Ascending aorta (tissue), 2 donors: ENCODE data around the gene MAEA. TPM values are rescaled to one million over a fixed set of nuclear protein-coding genes. Genes with fewer than 3 reads are reported as not detected.

Experiments
- DNase-seq, 2 donors: peaks; one replicate each; pipeline ENCODE4 v3.0.0-alpha.2; 2019; ENCODE audit warnings: low spot score in 2 of 2
- H3K27ac ChIP-seq, 2 donors: fragments of 200-600 bp; sonication (generic); one replicate each; pipeline ENCODE4 v1.5.1; 2016 to 2017; ENCODE audit warnings: mild to moderate bottlenecking in 1 of 2
- H3K27me3 ChIP-seq: fragments of 200-600 bp; sonication (generic); one replicate; pipeline ENCODE4 v1.5.1; 2017
- H3K36me3 ChIP-seq, 2 donors: fragments of 200-600 bp; sonication (generic); one replicate each; pipeline ENCODE4 v1.5.1; 2016
- H3K4me1 ChIP-seq, 2 donors: fragments of 200-600 bp; sonication (generic); one replicate each; pipeline ENCODE4 v1.5.1; 2016 to 2017; ENCODE audit warnings: mild to moderate bottlenecking in 1 of 2
- H3K4me3 ChIP-seq, 2 donors: fragments of 200-600 bp; sonication (generic); one replicate each; pipeline ENCODE4 v1.5.1; 2016 to 2017; ENCODE audit warnings: mild to moderate bottlenecking in 1 of 2
- H3K9me3 ChIP-seq, 2 donors: fragments of 200-600 bp; sonication (generic); one replicate each; pipeline ENCODE4 v1.5.1; 2016
- intact Hi-C: fragments of 100-400 bp; cut with DNase I; formaldehyde crosslinking; loops from one replicate; pipeline ENCODE4 v1.15.1; 2023
- total RNA-seq: library from RNA; depleted of rRNA; stranded (reverse); fragments of >200 nt; gene quantifications from one replicate; pipeline ENCODE4 v1.1.0, GENCODE V29; 2016
- TF ChIP-seq, protein P1 (sequence below), 3 experiments: fragments of 200-600 bp in 2 of 3; fragments of 450-650 bp in 1 of 3; sonication (generic) in 2 of 3; IDR thresholded peaks; one replicate each; pipeline ENCODE4 v1.5.1; 2016 to 2019; ENCODE audit warnings: antibody characterized with exemption in 3 of 3, mild to moderate bottlenecking in 1 of 3, moderate library complexity in 1 of 3

MAEA gene
- total RNA-seq, 1 donor from 2014 or later, result 56.3 TPM

DNA sequence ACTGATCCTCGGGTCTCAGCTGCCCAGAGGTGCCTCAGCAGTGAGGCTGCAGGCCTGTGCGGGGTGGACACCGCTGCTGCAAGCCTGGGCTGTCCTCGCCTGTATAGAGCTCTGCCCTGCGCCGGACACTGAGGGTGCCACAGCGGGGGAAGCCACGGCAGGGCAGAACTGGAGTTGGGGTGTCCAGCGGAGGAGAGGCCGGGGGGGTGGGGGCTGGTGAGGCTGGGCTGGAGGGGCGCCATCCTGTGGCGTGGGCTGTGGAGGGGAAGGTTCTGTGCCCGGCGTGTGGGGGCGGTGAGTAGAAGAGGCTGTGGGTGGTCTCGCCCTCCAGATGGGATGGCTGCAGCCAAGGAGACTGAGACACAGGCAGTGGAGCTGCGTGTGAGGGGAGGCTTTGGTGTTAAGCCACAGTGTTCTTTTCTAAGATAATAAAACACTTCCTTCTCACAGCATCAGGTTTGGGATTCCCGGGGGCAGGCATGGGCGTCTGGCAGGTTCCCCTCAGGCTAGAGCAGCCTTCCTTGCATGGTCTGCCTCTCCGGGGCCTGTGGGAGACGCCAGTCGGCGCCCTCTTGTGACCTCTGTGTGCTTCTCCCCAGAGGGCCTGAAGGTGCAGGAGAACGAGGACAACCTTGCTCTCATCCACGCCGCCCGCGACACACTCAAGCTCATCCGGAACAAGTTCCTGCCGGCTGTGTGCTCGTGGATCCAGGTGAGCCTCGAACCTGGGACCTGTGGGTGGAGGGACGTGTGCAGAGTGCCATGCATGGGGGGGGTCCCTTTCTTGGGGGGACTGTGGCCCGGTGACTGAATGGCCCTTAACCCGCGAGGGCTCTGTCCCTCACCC lies 64.7 kb downstream of the MAEA start:
- intact Hi-C loops, result loop anchor here (5.0 kb wide), 1 partner anchor 187 kb away; no protein-coding TSS in a partner anchor
- H3K9me3 ChIP-seq, result no peaks in the 10 kb centered on the region
- TF ChIP-seq, protein P1, sequence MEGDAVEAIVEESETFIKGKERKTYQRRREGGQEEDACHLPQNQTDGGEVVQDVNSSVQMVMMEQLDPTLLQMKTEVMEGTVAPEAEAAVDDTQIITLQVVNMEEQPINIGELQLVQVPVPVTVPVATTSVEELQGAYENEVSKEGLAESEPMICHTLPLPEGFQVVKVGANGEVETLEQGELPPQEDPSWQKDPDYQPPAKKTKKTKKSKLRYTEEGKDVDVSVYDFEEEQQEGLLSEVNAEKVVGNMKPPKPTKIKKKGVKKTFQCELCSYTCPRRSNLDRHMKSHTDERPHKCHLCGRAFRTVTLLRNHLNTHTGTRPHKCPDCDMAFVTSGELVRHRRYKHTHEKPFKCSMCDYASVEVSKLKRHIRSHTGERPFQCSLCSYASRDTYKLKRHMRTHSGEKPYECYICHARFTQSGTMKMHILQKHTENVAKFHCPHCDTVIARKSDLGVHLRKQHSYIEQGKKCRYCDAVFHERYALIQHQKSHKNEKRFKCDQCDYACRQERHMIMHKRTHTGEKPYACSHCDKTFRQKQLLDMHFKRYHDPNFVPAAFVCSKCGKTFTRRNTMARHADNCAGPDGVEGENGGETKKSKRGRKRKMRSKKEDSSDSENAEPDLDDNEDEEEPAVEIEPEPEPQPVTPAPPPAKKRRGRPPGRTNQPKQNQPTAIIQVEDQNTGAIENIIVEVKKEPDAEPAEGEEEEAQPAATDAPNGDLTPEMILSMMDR (IDR thresholded peaks at IDR 0.05), result no peak
- H3K27me3 ChIP-seq, result no peaks in the 10 kb centered on the region
- H3K36me3 ChIP-seq, result peaks cover 17 to 40% of the 10 kb centered on the region in 2 donors
- DNase-seq, result no peak
- no peak overlapping the region for H3K27ac ChIP-seq
- no peak overlapping the region for H3K4me3 ChIP-seq
- peaks cover 0 to 5% of the 10 kb centered on the region in 2 donors for H3K4me1 ChIP-seq

DNA sequence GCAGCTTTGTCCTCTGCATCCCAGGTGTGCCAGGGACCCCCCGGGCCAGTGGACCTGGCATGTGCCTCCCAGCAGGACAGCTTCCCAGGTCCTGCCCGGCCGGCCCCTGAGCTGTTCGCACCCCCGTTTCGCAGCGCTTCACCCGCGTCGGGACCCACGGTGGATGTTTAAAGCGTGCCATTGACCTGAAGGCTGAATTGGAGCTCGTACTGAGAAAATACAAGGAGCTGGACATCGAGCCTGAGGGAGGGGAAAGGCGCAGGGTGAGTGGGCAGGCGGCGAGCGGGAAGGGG lies 65.2 kb downstream of the MAEA start:
- Histone ChIP-seq H3K4me1 (peaks cover 0 to 5% of the 10 kb centered on the region in 2 donors), H3K36me3 (peaks cover 14 to 40% of the 10 kb centered on the region in 2 donors), H3K9me3 (no peaks in the 10 kb centered on the region), H3K27ac (no peak overlapping the region), H3K27me3 (no peaks in the 10 kb centered on the region), H3K4me3 (no peak overlapping the region)
- intact Hi-C loops, result loop anchor here (5.0 kb wide), 1 partner anchor 188 kb away; no protein-coding TSS in a partner anchor
- TF ChIP-seq, protein P1 (IDR thresholded peaks at IDR 0.05), result no peak
- no peak for DNase-seq

DNA sequence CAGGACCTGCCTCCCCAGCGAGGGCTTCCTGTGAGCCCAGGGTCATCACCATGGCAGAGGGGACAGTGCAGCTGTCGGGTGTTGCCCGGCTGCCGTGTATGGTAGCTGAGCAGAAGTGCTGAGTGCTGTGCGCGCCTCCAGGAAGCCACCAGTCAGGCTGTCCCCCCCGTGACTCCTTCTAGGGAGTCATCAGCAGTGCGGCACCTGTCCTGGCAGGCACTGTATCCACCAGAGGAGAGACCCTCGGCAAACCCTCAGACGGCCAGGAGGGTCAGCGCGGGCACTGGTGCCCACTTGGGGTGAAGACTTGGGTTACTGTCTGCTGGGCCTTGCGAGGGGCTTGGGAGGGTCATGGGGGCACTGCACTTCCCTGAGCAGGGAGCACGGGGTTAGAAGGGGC lies 65.7 kb downstream of the MAEA start:
- no peak for DNase-seq
- Histone ChIP-seq H3K27me3 (no peaks in the 10 kb centered on the region), H3K27ac (no peak overlapping the region), H3K9me3 (no peaks in the 10 kb centered on the region), H3K4me3 (no peak overlapping the region), H3K36me3 (peaks cover 14 to 40% of the 10 kb centered on the region in 2 donors), H3K4me1 (peaks cover 0 to 5% of the 10 kb centered on the region in 2 donors)
- intact Hi-C loops, result no loop called here
- TF ChIP-seq, protein P1 (IDR thresholded peaks at IDR 0.05), result no peak

DNA sequence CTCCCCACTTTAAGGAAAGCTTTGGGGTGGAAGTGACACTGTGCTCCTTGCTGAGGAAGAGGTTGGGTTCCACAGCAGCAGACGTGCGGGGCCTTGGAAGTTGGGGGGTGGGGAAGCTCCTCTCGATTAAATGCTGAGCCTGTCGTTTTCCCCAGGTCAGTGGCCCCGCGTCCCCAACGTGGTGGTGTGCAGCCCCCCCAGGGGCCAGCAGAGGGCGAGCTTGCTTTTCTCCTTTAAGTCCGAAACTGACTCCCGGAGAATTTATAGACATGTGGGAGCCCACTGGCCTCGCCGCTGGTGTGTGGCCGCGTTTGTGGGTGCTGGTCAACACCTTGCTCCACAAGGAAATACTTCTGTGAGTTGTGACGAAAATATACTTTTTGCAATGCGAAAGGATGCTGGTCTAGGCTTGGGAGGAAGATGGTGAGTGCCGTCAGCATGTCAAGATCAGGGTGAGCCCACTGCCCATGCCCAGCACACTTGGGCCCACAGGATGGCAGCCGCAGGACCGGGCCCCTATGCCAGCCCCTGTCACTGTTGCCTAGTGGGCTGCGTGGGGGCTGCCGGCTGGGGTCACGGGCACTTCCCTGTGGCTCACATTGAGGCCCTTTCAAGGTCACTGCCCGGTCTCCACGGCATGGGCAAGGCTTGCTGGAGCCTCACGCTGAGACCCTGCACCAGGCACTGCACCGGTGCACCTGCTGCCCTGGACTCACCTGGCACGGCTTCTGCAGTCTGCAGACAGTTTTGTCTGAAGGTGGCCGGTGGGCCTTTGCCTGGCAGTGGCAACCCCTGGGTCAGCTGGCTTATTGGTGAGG lies 66.7 kb downstream of the MAEA start:
- H3K4me3 ChIP-seq, result no peak overlapping the region
- TF ChIP-seq, protein P1 (IDR thresholded peaks at IDR 0.05), result peak; percentile 52 to 81 (median 79)
- H3K27ac ChIP-seq, result no peak overlapping the region
- H3K4me1 ChIP-seq, result peaks cover 0 to 5% of the 10 kb centered on the region in 2 donors
- H3K27me3 ChIP-seq, result no peaks in the 10 kb centered on the region
- H3K36me3 ChIP-seq, result peaks cover 14 to 40% of the 10 kb centered on the region in 2 donors
- intact Hi-C loops, result loop anchor here (1.0 kb wide), 1 partner anchor 273 kb away; no protein-coding TSS in a partner anchor
- peak in 1 of 2 donors; percentile 78 for DNase-seq
- H3K9me3 ChIP-seq, result no peaks in the 10 kb centered on the region

DNA sequence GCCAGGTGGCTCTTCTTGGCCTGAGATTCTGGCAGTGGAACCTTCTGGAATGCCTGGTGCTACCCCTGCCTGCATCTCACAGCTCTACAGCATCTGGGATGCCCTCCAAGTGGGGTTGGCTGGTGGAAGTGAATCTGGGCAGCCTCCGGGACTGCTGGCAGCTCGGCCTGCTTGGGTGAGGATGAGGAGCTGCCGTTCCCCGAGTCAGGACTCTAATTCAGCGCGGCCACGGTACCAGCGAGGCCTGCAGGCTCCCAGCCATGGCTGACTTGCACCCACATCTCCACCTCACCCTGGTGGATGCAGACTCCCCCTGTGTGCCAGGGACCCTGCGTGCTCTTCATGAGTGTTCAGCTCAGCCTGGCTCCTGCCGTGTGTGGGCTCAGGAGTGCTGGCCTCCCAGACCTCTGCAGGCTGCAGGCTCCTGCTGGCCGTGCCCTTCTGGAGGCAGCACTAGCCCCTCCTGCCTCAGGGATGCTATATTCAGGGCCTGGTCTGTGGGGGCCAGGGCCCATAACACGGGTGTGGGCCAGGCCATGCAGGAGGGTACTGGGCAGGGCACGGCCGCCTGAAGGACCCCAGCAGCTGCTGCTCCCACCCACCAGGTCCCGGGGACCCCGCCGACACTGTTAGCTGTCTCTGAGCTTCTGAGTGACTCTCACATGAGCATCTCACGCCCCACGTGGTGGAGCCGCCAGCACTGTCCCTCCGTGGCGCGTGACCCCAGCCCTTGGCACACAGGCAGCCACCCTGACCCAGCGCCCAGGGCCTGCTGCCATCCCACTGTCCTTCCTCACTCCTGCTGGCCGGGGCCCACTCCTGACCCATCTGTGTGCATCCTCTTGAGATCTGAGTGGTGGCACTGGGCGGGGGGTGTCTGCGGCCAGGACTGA lies 67.9 kb downstream of the MAEA start:
- H3K27me3 ChIP-seq, result no peaks in the 10 kb centered on the region
- no peak for DNase-seq
- no peak overlapping the region for H3K27ac ChIP-seq
- H3K4me1 ChIP-seq, result peaks cover 0 to 3% of the 10 kb centered on the region in 2 donors
- intact Hi-C loops, result no loop called here
- H3K9me3 ChIP-seq, result no peaks in the 10 kb centered on the region
- TF ChIP-seq, protein P1 (IDR thresholded peaks at IDR 0.05), result no peak
- H3K4me3 ChIP-seq, result no peak overlapping the region
- peaks cover 14 to 38% of the 10 kb centered on the region in 2 donors for H3K36me3 ChIP-seq
